ENCODE data around the gene TADA2B.

TADA2B gene, protein sequence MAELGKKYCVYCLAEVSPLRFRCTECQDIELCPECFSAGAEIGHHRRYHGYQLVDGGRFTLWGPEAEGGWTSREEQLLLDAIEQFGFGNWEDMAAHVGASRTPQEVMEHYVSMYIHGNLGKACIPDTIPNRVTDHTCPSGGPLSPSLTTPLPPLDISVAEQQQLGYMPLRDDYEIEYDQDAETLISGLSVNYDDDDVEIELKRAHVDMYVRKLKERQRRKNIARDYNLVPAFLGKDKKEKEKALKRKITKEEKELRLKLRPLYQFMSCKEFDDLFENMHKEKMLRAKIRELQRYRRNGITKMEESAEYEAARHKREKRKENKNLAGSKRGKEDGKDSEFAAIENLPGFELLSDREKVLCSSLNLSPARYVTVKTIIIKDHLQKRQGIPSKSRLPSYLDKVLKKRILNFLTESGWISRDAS

DNA sequence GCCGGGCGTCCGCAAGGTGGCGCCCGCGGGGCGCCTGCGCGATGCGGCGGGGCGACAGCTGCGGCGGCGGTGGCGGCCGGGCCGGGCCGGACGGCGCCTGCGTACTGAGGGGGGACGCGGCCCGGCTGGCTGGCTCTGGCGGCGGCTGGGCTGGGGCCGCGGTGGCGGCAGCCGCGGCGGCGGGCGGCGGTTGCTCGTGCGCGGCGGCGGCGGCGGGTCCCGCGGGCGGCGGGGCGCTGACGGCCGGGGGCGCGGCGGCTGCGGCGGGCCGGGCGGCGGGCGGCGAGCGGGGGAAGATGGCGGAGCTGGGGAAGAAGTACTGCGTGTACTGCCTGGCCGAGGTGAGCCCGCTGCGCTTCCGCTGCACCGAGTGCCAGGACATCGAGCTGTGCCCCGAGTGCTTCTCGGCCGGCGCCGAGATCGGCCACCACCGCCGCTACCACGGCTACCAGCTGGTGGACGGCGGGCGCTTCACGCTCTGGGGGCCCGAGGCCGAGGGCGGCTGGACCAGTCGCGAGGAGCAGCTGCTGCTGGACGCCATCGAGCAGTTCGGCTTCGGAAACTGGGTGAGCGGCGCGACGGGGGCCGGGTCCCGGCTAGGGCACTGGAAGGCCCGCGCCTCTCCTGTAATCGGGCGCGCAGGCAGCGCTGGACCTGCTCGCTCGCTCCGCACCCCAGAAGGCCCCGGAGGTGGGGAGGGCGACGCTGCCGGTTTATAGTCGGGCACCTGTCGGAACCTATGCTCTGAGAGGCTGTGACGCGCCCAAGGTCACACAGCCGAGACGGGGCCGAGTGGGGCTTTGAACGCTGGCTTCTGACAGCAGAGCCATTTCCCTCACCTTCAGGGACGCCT is at the start of gene TADA2B:
Gene TADA2B, plus strand, starts transcription at position 89 of the 853 bp plus-strand sequence. Its CDS starts 208 bp downstream, at position 297.
- DNase-seq (ENCODE audit: low read depth in 2 of 2), result peak; percentile 19 to 22

DNA sequence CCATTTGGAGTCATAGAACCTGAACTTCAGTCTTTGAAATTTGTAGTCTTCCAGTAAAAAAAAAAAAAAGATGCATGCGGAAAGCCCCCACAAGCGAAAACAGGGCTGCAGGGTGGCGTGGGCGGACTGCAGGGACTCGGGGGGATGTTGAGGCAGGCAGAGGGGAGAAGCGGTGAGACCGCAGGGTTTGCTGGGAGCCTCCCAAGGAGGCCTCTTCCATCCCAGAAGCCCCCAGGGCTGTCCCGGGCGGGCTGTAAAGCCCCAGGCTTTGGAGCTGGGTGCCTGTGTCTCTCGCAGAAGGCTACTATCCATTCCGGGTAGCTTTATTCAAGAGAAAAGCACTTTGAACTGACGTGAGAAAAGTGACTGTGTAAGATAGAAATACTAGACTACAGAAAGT is 46.7 kb upstream of the TADA2B start:
- no peak for DNase-seq (ENCODE audit: low read depth in 2 of 2)

DNA sequence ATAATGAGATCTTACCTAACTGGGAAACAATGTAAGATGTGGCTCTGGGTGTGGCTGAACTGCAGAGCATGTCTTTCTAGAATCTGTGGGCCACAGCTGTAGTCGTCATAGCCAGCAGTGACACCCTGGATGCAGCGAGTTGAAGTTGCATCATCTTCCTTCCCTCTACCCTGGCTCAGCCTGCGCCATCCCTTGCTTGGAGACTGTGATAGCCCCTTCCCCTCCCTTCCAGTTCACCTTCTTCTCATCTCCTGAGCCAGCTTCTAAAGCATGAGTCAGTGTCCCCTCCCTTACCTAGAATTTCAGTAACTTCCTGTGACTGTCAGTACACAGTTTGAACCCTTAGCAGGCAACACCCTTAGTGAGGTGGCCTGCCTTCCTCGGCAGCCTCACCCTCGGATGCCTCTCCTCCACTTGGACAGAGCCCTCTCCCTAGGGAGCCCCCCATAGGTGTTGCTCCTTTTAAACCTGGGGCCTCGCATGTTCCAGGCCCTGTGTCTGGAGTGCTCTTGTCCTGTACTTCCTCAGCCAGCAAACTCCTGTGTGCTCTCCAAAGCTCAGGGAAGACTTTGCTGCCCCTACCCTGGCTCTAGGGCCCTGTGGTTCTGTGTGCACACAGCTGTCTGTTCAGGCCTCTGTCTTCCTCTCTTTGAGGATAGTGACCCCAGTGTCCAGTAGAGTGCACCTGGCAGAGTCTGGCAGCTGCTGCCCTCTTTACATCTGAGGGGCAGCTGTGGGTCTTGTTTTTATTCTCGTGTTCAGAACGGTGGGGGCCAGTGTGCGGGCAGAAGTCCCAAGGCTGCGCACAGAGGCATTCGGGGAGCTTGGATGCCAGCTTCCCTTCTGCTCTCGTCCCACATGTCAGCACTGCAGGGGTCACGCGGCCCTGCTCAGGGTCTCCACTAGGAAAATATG is 43.7 kb upstream of the TADA2B start:
- no peak for DNase-seq (ENCODE audit: low read depth in 2 of 2)

DNA sequence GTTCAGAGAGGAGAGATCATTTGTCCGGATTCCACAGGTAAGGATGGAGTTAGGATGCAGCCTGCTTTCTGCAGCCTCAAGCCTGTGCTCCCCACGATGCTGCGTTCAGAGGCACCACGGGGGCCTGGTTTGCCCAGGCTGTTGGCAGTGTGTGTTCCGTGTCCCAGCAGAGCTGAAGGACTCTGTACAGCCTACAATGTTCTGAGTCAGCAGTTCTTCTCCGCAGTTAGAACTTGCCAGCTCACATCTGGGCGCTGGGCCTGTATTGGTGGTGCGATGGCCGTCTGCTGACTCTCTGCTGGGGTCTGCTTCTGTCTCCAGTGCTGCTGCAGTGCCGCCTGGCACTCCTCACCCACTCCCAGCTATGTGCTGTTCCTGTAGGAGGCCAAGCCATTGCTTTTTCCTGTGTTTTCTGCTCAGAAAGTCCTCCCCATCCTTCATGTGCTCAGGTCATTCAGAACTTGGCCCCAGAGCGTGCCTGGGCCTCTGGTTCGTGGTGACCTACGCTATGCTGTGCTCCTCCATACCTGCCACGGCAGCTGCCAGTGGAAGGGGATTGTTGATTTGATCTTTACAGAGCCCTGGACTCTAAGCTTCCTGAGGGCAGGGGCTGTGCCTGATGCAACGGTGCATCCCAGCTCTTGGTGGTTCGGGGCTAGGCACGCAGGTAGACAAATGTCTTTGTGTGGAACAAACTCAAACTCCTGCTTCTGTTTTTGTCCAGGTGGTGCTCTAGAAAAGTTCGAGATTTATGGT is 42.6 kb upstream of the TADA2B start:
- no peak for DNase-seq (ENCODE audit: low read depth in 2 of 2)

DNA sequence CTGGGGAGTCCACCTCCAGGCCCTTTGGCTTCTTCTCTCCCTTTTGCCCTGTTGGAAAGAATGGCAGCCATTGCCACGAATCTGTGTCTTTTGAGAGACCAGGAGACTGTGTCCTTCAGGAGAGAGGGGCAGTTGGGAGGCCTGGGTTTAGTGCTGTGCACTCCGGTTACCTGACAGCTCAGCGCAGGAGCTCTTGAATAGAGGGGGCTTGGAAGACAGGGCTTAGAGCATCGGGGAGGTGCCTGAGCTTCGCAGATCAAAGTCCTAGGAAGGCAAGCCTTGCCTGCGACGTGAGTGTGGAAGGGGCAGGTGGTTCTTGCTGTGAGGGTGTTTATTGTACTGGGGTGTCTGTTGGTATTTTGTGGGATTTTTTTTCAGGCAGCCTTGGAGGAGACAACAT is 41.9 kb upstream of the TADA2B start:
- DNase-seq (ENCODE audit: low read depth in 2 of 2), result no peak

DNA sequence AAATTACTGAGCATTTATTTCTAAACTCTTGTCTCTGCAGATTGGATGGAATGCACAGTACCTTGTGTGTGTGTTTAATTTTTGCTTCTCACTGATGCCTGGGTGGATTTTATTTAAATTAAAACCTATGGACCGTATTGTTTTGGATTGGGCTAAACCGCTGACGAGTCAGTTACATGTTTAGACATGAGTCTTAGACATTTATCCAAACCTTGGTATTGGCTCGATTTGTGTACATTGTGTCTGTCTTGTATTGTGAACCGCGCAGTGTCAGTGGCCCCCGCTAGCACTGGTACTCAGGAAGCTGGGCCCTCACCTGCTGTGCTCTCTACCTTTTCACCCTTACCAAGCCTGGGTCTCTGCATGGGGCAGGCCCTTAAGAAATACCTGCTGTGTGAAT is 40.8 kb upstream of the TADA2B start:
- DNase-seq (ENCODE audit: low read depth in 2 of 2), result no peak

DNA sequence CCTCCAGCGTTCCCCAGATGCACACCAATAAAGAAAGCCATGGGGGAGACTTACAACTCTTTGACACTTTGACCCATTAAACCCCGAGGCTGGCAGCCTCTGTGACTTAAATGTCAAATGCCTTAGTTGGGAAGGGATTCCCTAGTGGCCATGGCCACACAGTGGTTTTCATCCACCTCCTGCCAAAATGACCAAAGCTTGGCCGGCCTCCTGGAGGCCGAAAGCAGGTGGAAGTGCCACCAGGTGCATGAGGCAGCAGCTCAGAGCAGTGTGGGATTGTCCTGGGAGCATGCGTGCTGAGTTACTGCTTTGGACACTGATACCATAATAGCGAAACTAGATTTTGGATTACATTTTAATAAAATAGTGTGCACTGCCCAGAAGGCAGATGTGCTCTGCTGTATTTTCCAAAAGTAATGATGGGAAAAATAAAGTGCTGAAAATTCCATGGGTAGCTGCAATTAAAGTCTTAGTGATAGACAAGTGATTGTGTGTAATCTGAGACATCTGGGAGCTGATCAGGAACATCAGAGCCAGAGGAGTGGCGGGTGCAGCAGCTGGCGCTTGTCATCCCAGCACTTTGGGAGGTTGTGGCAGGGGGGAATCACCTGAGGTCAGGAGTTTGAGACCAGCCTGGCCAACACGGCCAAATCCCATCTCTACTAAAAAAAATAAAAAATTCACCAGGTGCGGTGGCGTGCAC is 39.8 kb upstream of the TADA2B start:
- no peak for DNase-seq (ENCODE audit: low read depth in 2 of 2)

DNA sequence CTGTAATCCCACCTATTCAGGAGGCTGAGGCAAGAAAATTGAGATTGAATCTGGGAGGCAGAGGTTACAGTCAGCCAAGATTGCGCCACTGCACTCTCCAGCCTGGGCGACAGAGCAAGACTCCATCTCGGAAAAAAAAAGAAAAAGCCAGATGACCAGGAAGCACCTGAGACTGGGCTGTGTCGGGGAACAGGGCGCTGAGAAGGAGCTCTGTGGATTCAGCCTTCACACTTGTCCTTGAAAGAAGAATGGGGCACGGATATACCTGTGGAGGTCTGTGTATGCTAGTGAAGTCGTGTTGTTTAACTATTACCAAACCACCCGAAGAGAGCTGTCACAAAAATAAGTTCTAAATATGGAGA is 39.3 kb upstream of the TADA2B start:
- DNase-seq (ENCODE audit: low read depth in 2 of 2), result no peak

DNA sequence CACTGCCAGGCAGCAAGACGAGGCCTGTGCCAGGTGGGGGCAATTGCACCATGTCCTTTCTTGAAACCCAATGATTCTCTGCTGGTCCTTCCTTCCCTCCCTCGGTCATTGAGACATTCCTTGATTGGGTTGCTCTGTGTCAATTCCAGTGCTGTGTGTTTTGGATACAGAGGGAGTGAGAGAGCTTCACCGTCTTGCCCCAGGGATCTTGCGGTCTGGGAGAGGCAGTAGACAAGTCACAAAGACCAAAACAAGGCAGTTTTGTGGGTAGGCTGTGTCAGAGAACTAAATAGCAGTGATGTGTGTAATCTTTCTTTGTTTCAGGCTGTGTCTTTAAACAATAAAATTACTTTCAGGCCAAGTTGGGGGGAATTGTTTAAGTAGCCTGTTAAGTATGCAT is 38.8 kb upstream of the TADA2B start:
- no peak for DNase-seq (ENCODE audit: low read depth in 2 of 2)

DNA sequence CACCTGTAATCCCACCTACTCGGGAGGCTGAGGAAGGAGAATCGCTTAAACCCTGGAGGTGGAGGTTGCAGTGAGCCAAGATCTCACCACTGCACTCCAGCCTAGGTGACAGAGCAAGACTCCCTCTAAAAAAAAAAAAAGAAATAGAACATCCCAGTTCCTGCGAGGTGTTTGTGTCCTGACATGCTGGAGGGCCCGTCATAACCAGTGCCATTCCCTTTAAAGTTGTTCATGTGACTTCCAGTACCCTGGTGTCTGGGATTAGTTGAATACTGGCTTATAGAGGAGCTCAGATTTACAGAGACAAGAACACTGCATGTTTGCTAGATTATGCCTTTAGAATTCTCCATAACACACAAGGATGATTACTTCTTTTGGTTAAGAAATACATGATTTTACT is 37.6 kb upstream of the TADA2B start:
- DNase-seq (ENCODE audit: low read depth in 2 of 2), result no peak

DNA sequence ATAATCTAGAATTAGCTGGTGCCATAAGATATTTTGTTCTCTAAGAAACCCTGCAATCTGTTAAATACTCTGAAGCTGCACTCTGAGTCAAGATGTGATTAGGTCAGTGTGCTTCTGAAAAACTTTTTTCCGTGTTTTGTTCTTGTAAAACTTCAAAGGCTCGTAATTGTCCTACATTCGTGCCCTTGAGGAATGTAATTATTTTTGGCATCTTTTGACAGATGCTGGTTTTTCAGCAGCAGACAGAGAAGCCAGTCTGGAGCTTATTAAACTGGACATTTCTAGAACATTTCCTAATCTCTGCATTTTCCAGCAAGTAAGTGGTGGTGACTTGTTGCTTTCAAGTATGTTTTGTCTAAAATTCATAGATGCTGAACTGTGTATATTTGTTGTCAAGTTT is 36.8 kb upstream of the TADA2B start:
- no peak for DNase-seq (ENCODE audit: low read depth in 2 of 2)

DNA sequence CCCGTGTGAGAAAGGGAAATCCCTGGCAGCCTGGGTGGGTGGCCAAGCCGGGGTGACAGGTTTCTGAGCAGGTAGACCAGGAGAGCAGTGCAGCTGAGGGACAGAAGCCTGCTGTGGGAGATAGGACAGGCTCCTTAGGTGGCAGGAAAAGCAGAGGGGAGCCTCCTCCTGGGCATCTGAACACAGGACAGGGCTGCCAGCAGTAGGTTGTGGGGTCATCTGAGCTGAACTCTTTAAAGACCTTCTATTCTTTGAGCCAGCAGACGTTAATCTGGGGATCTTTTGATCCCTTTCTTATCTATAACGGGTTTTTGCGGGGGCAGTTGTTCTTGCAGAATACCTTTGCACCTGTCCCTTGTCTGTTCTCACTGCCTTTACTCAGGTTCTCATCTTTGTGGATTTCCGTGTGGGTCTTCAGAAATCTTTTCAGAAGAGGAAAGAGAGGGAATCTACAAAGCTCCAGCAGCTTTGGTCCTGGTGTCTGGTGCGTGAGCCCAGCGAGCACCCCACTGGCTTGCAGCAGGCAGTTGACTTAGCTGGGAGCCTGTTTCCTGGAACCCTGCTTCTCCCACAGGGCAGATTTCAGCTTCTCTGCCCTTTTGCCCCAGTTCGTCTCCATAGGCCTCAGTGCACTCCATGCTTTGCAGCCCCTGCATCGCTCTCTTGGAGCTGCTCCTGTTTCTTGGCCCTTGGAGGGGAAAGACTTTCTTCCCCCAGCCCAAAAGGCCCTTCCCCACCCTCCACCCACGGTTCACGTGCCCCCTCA is 35.8 kb upstream of the TADA2B start:
- DNase-seq (ENCODE audit: low read depth in 2 of 2), result no peak

DNA sequence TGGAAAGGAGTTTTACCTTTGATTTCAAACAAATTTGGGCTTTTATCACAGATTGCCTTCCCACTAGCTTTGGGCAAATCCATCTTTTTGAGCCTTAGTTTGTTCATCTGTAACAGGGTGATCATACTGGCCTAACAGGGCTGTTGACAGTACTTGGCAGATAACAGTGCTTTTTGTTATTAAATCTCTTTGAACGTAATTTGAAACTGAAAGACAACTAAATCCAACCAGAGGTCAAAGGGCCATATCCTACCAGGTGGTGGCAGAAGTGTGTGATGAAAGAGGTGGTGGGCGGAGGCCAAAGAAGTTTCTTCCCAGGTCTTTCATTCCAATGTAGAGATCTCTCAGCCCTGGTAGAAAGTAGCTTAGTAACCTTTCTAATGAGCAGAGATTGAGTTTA is 35.2 kb upstream of the TADA2B start:
- DNase-seq (ENCODE audit: low read depth in 2 of 2), result no peak

DNA sequence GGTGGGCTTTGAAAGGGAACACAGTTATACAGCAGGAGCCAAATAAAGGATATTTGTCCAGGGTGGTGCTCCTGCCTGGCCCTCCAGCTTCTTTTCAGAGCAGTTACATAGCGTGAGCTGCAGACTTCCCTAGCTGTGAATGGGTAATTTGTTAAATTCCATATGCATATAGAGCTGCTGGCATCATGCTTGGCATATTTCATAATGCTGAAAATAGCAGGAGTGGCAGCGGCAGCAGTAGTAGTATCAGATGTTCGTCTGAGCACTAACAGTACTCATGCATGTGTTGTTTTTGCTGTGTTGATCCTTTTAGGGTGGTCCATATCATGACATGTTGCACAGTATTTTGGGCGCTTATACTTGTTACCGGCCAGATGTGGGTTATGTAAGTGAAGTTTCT is 33.6 kb upstream of the TADA2B start:
- no peak for DNase-seq (ENCODE audit: low read depth in 2 of 2)

DNA sequence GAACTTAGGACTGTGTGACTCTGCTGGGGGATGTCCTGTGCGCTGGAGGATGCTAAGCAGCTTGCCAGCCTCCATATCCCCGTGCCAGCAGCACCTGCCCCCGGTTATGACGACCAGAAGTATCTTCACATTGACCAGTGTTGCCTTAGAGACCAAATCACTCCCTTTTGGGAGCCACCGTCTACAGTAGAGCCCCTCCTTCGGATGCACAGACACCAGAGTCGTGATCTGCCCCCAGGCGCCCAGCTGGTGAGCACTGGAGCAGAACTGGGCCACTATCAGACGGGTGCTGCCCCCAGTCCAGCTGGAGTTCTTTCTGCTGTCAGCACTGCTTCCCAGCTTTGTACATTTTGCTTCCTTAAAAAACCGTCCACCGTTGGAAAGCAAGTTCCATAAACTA is 30.0 kb upstream of the TADA2B start:
- DNase-seq (ENCODE audit: low read depth in 2 of 2), result no peak

DNA sequence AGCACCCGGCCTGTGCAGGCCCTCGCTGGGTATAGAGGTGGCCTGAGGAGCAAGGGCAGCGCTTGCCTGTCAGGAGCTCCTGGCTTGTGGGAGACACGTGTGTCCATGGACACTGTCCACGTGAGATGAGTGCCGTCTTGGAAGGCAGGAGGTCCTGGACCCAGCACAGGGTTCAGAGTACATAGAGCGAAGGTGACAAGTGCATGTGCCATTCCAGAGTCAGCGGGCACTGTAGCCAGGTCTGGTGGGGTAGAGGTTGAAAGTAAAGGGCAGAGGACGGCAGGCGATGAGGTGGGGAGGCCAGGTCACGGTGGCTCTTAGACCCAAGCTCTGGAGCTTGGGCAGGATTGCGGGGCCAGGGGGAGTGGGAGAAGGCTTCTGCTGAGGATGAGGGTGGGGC is 28.4 kb upstream of the TADA2B start:
- DNase-seq (ENCODE audit: low read depth in 2 of 2), result no peak

DNA sequence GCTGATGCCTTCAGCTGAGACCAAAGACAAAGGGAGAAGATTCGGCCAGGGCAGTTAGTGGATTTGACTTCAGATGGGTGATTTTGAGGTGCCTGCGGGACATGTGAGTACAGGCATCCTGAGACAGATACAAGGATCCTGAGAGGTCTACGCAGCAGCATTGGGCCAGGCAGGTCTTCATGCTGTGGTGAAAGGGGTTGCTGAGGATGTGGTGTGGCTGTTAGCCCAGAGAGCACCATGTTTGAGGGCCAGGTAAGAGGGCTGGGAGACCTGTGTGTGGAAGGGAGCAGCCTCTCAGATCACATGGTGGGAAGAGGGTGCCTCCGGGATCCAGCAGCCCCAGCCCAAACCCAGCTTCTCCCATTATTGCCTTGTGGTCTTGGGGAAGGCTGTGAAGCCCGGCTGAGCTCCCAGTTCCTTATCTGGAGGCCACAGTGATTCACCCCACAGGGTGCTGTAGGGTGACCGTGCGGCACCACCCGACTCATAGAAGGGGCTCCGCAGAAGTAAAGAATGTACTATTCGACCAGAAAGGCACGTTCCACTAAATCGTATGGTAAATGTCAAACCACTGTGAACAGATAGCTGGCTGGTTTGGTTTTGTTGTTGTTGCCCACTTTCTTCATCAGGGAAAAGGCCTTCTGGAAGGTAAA is 27.7 kb upstream of the TADA2B start:
- no peak for DNase-seq (ENCODE audit: low read depth in 2 of 2)

DNA sequence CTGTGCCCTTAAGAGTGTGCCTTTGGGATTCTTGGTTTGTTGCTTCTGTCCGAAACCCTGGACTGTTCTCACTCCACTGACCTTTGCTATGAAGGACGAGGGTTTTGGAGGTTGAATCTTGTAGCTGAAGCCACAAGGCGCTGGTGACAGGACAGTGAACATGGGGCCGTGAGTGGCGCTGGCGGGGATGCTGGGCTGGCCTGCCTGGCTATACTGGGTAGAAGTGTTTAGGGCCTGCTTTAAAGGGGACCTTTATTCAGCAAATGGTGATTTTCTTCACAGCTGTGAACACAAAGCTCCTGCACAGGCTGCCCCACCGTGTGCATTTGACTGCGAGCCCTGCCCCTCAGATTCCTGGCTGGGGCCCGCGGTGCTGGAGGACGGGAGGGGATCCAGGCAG is 27.1 kb upstream of the TADA2B start:
- no peak for DNase-seq (ENCODE audit: low read depth in 2 of 2)

DNA sequence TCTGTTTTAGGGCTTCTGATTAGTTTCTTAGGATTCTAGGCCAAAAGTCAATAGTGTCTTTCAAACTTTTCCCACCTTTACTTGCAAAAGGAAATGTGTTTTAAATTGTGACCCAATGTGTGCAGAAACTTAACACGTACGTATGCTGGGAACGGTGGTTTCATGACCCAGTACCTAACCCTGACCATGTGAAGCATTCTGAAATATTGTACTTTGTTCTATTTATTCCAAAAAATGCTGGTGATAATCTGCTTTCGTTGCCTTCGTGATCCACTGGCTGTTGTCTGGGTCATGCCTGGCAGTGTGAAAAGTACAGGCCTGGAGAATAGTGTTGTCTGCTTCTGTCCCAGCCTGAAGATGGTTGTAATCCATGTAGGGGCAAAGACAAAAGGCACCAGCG is 26.7 kb upstream of the TADA2B start:
- DNase-seq (ENCODE audit: low read depth in 2 of 2), result no peak
